GM12873 (cell line): Measurements from ENCODE around the gene ESYT1.

Experiments
- TF ChIP-seq, protein P1 (sequence below): IDR thresholded peaks from 2 replicates; pipeline ENCODE4 v1.5.1; 2012; ENCODE audit warnings: low read depth, mild to moderate bottlenecking, moderate library complexity, low read length, control low read depth; ENCODE audit not compliant: insufficient read depth; ENCODE audit errors: missing control alignments

ESYT1 gene

DNA sequence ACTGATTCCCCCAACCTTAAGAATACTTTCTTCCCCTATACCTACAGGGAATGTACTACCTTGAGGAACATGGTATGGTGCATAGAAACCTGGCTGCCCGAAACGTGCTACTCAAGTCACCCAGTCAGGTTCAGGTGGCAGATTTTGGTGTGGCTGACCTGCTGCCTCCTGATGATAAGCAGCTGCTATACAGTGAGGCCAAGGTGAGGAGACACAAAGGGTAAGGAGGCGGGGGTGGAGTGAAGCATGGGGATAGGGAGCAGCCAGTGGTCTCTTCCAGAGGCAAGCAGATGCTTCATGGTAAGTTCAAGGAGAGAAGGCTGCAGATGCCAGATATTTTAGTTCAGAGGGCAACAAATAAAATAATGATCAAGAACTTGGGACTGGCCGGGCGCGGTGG is 30.3 kb upstream of the ESYT1 start:
- TF ChIP-seq, protein P1, sequence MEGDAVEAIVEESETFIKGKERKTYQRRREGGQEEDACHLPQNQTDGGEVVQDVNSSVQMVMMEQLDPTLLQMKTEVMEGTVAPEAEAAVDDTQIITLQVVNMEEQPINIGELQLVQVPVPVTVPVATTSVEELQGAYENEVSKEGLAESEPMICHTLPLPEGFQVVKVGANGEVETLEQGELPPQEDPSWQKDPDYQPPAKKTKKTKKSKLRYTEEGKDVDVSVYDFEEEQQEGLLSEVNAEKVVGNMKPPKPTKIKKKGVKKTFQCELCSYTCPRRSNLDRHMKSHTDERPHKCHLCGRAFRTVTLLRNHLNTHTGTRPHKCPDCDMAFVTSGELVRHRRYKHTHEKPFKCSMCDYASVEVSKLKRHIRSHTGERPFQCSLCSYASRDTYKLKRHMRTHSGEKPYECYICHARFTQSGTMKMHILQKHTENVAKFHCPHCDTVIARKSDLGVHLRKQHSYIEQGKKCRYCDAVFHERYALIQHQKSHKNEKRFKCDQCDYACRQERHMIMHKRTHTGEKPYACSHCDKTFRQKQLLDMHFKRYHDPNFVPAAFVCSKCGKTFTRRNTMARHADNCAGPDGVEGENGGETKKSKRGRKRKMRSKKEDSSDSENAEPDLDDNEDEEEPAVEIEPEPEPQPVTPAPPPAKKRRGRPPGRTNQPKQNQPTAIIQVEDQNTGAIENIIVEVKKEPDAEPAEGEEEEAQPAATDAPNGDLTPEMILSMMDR = no peak

DNA sequence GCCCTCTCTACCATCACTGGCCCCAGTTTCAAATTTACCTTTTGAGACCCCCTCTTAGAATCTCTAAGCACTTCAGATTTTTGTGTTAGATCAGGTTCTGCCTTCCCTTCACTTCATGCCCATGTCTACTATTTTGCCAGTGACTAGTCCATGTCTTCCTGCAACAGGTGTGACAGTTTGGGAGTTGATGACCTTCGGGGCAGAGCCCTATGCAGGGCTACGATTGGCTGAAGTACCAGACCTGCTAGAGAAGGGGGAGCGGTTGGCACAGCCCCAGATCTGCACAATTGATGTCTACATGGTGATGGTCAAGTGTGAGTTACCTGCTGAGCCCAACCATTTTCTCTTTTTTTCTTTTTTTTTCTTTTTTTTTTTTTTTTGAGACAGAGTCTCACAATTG is 29.5 kb upstream of the ESYT1 start:
- TF ChIP-seq, protein P1 = no peak

DNA sequence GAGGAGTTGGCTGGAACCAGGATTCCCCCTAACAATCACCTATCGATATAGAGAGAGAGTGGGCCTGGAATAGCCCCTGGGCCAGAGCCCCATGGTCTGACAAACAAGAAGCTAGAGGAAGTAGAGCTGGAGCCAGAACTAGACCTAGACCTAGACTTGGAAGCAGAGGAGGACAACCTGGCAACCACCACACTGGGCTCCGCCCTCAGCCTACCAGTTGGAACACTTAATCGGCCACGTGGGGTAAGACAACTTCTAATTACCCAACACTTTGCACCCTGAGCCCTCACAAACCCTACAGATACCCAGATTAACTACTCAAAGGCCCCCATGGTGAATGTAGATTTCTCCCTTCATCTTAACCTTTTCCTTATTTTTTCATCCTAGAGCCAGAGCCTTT is 28.3 kb upstream of the ESYT1 start:
- TF ChIP-seq, protein P1 = no peak

DNA sequence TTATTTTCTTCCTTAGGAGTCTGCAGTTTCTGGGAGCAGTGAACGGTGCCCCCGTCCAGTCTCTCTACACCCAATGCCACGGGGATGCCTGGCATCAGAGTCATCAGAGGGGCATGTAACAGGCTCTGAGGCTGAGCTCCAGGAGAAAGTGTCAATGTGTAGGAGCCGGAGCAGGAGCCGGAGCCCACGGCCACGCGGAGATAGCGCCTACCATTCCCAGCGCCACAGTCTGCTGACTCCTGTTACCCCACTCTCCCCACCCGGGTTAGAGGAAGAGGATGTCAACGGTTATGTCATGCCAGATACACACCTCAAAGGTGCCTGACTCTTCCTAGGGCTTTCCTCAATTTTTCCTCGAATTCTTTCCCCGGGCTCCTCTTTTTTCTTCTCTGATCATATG is 27.0 kb upstream of the ESYT1 start:
- TF ChIP-seq, protein P1 = no peak

DNA sequence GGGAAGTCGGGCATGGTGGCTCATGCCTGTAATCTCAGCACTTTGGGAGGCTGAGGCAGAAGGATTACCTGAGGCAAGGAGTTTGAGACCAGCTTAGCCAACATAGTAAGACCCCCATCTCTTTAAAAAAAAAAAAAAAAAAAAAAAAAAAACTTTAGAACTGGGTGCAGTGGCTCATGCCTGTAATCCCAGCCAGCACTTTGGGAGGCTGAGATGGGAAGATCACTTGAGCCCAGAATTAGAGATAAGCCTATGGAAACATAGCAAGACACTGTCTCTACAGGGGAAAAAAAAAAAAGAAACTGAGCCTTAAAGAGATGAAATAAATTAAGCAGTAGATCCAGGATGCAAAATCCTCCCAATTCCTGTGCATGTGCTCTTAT is 25.4 kb upstream of the ESYT1 start:
- TF ChIP-seq, protein P1 = no peak

DNA sequence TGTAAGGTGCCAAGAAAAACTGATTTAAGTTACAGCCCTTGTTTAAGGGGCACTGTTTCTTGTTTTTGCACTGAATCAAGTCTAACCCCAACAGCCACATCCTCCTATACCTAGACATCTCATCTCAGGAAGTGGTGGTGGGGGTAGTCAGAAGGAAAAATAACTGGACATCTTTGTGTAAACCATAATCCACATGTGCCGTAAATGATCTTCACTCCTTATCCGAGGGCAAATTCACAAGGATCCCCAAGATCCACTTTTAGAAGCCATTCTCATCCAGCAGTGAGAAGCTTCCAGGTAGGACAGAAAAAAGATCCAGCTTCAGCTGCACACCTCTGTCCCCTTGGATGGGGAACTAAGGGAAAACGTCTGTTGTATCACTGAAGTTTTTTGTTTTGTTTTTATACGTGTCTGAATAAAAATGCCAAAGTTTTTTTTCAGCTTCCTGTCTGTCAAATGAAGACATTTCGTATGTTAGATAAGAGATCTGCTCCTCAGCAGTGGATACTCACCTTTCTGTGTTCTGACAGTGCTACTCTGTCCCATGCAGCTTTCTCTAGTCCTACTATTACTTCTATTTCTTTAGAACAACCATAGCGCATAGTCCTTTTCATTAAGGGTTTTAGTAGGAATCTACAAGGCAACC is 24.9 kb upstream of the ESYT1 start:
- TF ChIP-seq, protein P1 = no peak

DNA sequence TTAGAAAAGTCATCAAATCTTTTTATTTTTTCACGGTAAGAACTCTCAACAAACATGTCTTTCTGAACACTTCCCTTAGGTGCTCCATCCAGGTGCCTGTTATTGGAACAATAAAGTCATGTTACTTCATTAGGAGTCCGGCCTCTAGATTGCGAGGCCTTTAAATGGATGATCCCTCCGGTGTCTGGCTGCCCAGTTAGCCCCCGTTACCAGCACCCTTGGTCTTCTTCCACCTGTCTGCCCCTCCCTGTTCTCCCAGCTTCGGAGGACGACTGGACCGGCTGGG is 24.3 kb upstream of the ESYT1 start:
- TF ChIP-seq, protein P1 = no peak

DNA sequence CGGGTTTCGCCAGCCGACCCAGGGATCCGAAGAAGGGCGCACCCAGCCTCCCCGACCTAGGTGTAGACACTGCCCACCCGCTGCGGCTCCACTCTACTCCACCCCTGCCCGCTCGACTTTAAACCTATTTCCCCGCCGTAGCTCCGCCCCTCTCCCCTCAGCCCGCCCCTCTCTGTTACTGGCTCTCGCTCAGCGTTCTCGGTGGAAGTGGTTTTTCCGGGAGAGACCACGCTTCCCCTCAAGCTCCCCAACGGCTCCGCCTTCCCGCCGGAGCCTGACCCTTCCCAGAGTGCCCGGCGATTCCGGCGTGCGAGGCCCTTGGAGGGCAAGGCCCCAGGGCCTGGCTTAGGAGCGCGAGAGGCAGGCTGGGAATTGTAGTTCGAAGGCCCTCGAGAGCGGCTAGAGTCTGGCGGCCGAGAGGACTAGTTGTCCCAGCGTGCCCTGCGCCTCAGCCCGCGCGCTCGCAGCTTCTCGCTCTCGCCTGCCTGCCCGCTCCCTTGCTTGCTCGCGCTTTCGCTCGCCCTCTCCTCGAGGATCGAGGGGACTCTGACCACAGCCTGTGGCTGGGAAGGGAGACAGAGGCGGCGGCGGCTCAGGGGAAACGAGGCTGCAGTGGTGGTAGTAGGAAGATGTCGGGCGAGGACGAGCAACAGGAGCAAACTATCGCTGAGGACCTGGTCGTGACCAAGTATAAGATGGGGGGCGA is 23.8 kb upstream of the ESYT1 start, which contains the start of gene PA2G4:
Gene PA2G4 (plus strand): TSS at position 451 of the 706 bp plus-strand sequence. CDS start 179 bp downstream, at position 630.
- TF ChIP-seq, protein P1 = no peak
